Brain microvascular endothelial cell (primary cell): ENCODE measurements around the gene SCOC.

Experiments
- DNase-seq: peaks from one replicate; pipeline ENCODE4 v3.0.0-alpha.2; 2020
- H3K27ac ChIP-seq: fragments of 250-450 bp; sonication (Bioruptor Pico); 2 replicates; pipeline ENCODE4 v1.5.1; 2020; ENCODE audit warnings: mild to moderate bottlenecking, moderate library complexity
- H3K27me3 ChIP-seq: fragments of 250-450 bp; sonication (Bioruptor Pico); replicated peaks from 2 replicates; pipeline ENCODE4 v1.5.1; 2020; ENCODE audit warnings: mild to moderate bottlenecking
- H3K36me3 ChIP-seq: fragments of 250-450 bp; sonication (Bioruptor Pico); replicated peaks from 2 replicates; pipeline ENCODE4 v1.5.1; 2020; ENCODE audit warnings: mild to moderate bottlenecking
- H3K4me3 ChIP-seq: 2 replicates; pipeline ENCODE4 v1.5.1; 2011; ENCODE audit warnings: low read depth, mild to moderate bottlenecking, control low read depth, low read length, moderate library complexity
- CTCF ChIP-seq: IDR thresholded peaks from 2 replicates; pipeline ENCODE4 v1.5.1; 2011; ENCODE audit warnings: low read depth, mild to moderate bottlenecking, moderate library complexity, low read length, control low read depth, inconsistent platforms; ENCODE audit errors: missing control alignments
- in situ Hi-C: cut with HindIII; loops from 2 replicates; pipeline ENCODE4 v1.10.0; 2017; ENCODE audit warnings: low sequenced_read_pairs, low pct_ligation_motif_present

SCOC gene

GRCh38 chr4:140363051-140363450 lies 10.4 kb upstream of the SCOC start:
- Histone ChIP-seq H3K4me3 (no peak overlapping the region), H3K27ac (no peak overlapping the region), H3K36me3 (no peaks in the 10 kb centered on the region), H3K27me3 (no peaks in the 10 kb centered on the region)
- no peak for TF ChIP-seq CTCF
- in situ Hi-C loops: no loop called here
- DNase-seq: no peak

- no peaks in the 10 kb centered on the region for H3K36me3 ChIP-seq
- no peak for DNase-seq
- no peak for TF ChIP-seq CTCF
- H3K4me3 ChIP-seq: no peak overlapping the region
- H3K27ac ChIP-seq: no peak overlapping the region
- no peaks in the 10 kb centered on the region for H3K27me3 ChIP-seq
- in situ Hi-C loops: no loop called here
These were observed 9.9 kb upstream of the SCOC start for GRCh38 chr4:140363558-140363957.

GRCh38 chr4:140367738-140368137 lies 5.7 kb upstream of the SCOC start:
- in situ Hi-C loops: no loop called here
- Histone ChIP-seq H3K4me3 (no peak overlapping the region), H3K27ac (no peak overlapping the region), H3K27me3 (no peaks in the 10 kb centered on the region), H3K36me3 (no peaks in the 10 kb centered on the region)
- DNase-seq: peak; percentile 48
- no peak for TF ChIP-seq CTCF

GRCh38 chr4:140368686-140369085 lies 4.8 kb upstream of the SCOC start:
- Histone ChIP-seq H3K27ac (no peak overlapping the region), H3K27me3 (no peaks in the 10 kb centered on the region), H3K36me3 (no peaks in the 10 kb centered on the region), H3K4me3 (no peak overlapping the region)
- no peak for TF ChIP-seq CTCF
- in situ Hi-C loops: no loop called here
- DNase-seq: no peak

- peak overlapping the region; percentile 78 for H3K4me3 ChIP-seq
- peak; percentile 19 for DNase-seq
- in situ Hi-C loops: no loop called here
- H3K27ac ChIP-seq: peak overlapping the region; percentile 41
- TF ChIP-seq CTCF: no peak
- no peaks in the 10 kb centered on the region for H3K27me3 ChIP-seq
- no peaks in the 10 kb centered on the region for H3K36me3 ChIP-seq
These were observed 607 bp upstream of the SCOC start for GRCh38 chr4:140372751-140373327.

- Histone ChIP-seq H3K27me3 (no peaks in the 10 kb centered on the region), H3K36me3 (no peaks in the 10 kb centered on the region), H3K27ac (peak overlapping the region; percentile 82), H3K4me3 (peak overlapping the region; percentile 78)
- DNase-seq: no peak
- no peak for TF ChIP-seq CTCF
- in situ Hi-C loops: no loop called here
These were observed 658 bp downstream of the SCOC start for GRCh38 chr4:140374130-140374477.
